Liver (tissue), 9 donors: ENCODE data around the gene CTSS. TPM values are rescaled to one million over a fixed set of nuclear protein-coding genes. Genes with fewer than 3 reads are reported as not detected.
"Not testable (repeated sequence)": the region's sequence is repeated elsewhere in the genome, so short reads cannot be mapped to it uniquely, and the experiment has no call there.

Experiments
- DNase-seq: peaks from one replicate; pipeline ENCODE4 v3.0.0-alpha.2; 2017; ENCODE audit warnings: low spot score
- H3K27ac ChIP-seq, 2 donors: one replicate each; pipeline ENCODE4 v1.7.0; 2013; ENCODE audit warnings: inconsistent platforms in 2 of 2, low read length in 2 of 2, control low read depth in 1 of 2, low read depth in 1 of 2, mild to moderate bottlenecking in 1 of 2
- H3K27me3 ChIP-seq, 4 donors: one replicate each; pipeline versions ENCODE4 v1.6.1 to v1.7.0; 2013; ENCODE audit warnings: low read length in 3 of 4, inconsistent platforms in 1 of 4, mild to moderate bottlenecking in 1 of 4, moderate library complexity in 1 of 4; ENCODE audit not compliant: control insufficient read depth in 4 of 4, insufficient read depth in 4 of 4
- H3K36me3 ChIP-seq, 4 donors: one replicate each; pipeline versions ENCODE4 v1.6.1 to v1.7.0; 2013; ENCODE audit warnings: low read length in 3 of 4, mild to moderate bottlenecking in 3 of 4, low read depth in 1 of 4, moderate library complexity in 1 of 4; ENCODE audit not compliant: control insufficient read depth in 4 of 4, insufficient read depth in 3 of 4
- H3K4me1 ChIP-seq, 4 donors: one replicate each; pipeline versions ENCODE4 v1.6.1 to v1.7.0; 2013; ENCODE audit warnings: low read length in 3 of 4, mild to moderate bottlenecking in 3 of 4, moderate library complexity in 1 of 4; ENCODE audit not compliant: control insufficient read depth in 4 of 4, insufficient read depth in 4 of 4
- H3K4me3 ChIP-seq, 3 donors: one replicate each; pipeline versions ENCODE4 v1.6.1 to v1.7.0; 2013; ENCODE audit warnings: low read length in 3 of 3, control low read depth in 1 of 3, low read depth in 1 of 3, mild to moderate bottlenecking in 1 of 3
- H3K9ac ChIP-seq, 2 donors: one replicate each; pipeline ENCODE4 v1.7.0; 2013; ENCODE audit warnings: low read length in 2 of 2, mild to moderate bottlenecking in 2 of 2, moderate library complexity in 2 of 2, control low read depth in 1 of 2, low read depth in 1 of 2
- H3K9me3 ChIP-seq, 4 donors: one replicate each; pipeline versions ENCODE4 v1.6.1 to v1.7.0; 2013; ENCODE audit warnings: low read length in 3 of 4; ENCODE audit not compliant: control insufficient read depth in 4 of 4
- ATF3 ChIP-seq: IDR thresholded peaks from 2 replicates; pipeline ENCODE4 v1.6.1; 2016; ENCODE audit warnings: antibody characterized with exemption
- CTCF ChIP-seq: fragments of 150-350 bp; IDR thresholded peaks from 2 replicates; pipeline ENCODE4 v1.5.1; 2017; ENCODE audit warnings: improper control_type of control experiment, low read depth, low read length; ENCODE audit not compliant: missing input control
- EGR1 ChIP-seq, 2 donors: IDR thresholded peaks; 2 replicates each; pipeline ENCODE4 v1.6.1; 2016 to 2018; ENCODE audit warnings: antibody characterized with exemption in 2 of 2, low read depth in 2 of 2
- FOXA1 ChIP-seq: IDR thresholded peaks from 2 replicates; pipeline ENCODE4 v1.6.1; 2016; ENCODE audit warnings: antibody characterized with exemption
- FOXA2 ChIP-seq: IDR thresholded peaks from 2 replicates; pipeline ENCODE4 v1.6.1; 2016; ENCODE audit warnings: antibody characterized with exemption
- GABPA ChIP-seq, 2 donors: IDR thresholded peaks in 1 of 2; conservative IDR thresholded peaks in 1 of 2; 2 replicates each; pipeline ENCODE4 v1.6.1; 2016; ENCODE audit warnings: antibody characterized with exemption in 2 of 2, mild to moderate bottlenecking in 1 of 2, moderate library complexity in 1 of 2
- HNF4A ChIP-seq, 2 donors: conservative IDR thresholded peaks; 2 replicates each; pipeline ENCODE4 v1.6.1; 2016; ENCODE audit warnings: antibody characterized with exemption in 2 of 2, mild to moderate bottlenecking in 2 of 2
- HNF4G ChIP-seq: IDR thresholded peaks from 2 replicates; pipeline ENCODE4 v1.6.1; 2016; ENCODE audit warnings: antibody characterized with exemption
- JUND ChIP-seq, 2 donors: IDR thresholded peaks; 2 replicates each; pipeline ENCODE4 v1.6.1; 2016; ENCODE audit warnings: antibody characterized with exemption in 2 of 2
- MAX ChIP-seq: IDR thresholded peaks from 2 replicates; pipeline ENCODE4 v1.6.1; 2016; ENCODE audit warnings: antibody characterized with exemption
- NR2F2 ChIP-seq: IDR thresholded peaks from 2 replicates; pipeline ENCODE4 v1.6.1; 2016; ENCODE audit warnings: antibody characterized with exemption
- RAD21 ChIP-seq, 2 donors: IDR thresholded peaks; 2 replicates each; pipeline ENCODE4 v1.6.1; 2016; ENCODE audit warnings: antibody characterized with exemption in 2 of 2, mild to moderate bottlenecking in 2 of 2
- REST ChIP-seq: IDR thresholded peaks from 2 replicates; pipeline ENCODE4 v1.6.1; 2016; ENCODE audit warnings: antibody characterized with exemption, mild to moderate bottlenecking
- SP1 ChIP-seq: IDR thresholded peaks from 2 replicates; pipeline ENCODE4 v1.6.1; 2018; ENCODE audit warnings: antibody characterized with exemption, mild to moderate bottlenecking
- TAF1 ChIP-seq: conservative IDR thresholded peaks from 2 replicates; pipeline ENCODE4 v1.6.1; 2016; ENCODE audit warnings: antibody characterized with exemption, mild to moderate bottlenecking
- YY1 ChIP-seq: IDR thresholded peaks from 2 replicates; pipeline ENCODE4 v1.6.1; 2016; ENCODE audit warnings: antibody characterized with exemption, mild to moderate bottlenecking
- ZBTB33 ChIP-seq: IDR thresholded peaks from 2 replicates; pipeline ENCODE4 v1.6.1; 2016; ENCODE audit warnings: antibody characterized with exemption
- WGBS: extraction: QIAGEN DNeasy Blood & Tissue Kit; methylation state at CpG from one replicate; pipeline ENCODE4 v1.1.7; 2013; 5-methylcytosine and 5-hydroxymethylcytosine counted together
- polyA plus RNA-seq, 2 donors: library from polyadenylated mRNA; stranded (reverse) in 1 of 2; unstranded in 1 of 2; fragments of 200-250 nt in 1 of 2; fragments of >200 nt in 1 of 2; fragmentation: Nextera tagmentation in 1 of 2; extraction: Ambion mirVana in 1 of 2; gene quantifications; one replicate each; pipeline versions ENCODE4 v1.2.1 to v1.2.3, GENCODE V29; 2013 to 2015
- total RNA-seq, 2 donors: library from RNA; depleted of rRNA; stranded (reverse); fragments of >200 nt; gene quantifications; one replicate each; pipeline ENCODE4 v1.2.3, GENCODE V29; 2014
- donor health status: healthy.
- donor health status: healthy.
- donor health status: healthy.
- donor health status: healthy.
- donor health status: healthy.

The CTSS gene
- total and polyA plus RNA-seq, 4 donors = 17.3 to 122 (median 62.4) TPM

GRCh38 chr1:150777544-150777943, 12.0 kb upstream of the CTSS start:
- Histone ChIP-seq H3K4me1 (no peaks in the 10 kb centered on the region), H3K9ac (no peak overlapping the region), H3K4me3 (no peak overlapping the region), H3K27ac (no peak overlapping the region), H3K36me3 (no peaks in the 10 kb centered on the region), H3K9me3 (no peaks in the 10 kb centered on the region), H3K27me3 (no peaks in the 10 kb centered on the region)
- no peak for DNase-seq
- TF ChIP-seq YY1 (no peak), HNF4G (no peak), TAF1 (no peak), ATF3 (no peak), EGR1 (IDR thresholded peaks at IDR 0.05; ENCODE audit: low read depth in 2 of 2) (no peak), RAD21 (IDR thresholded peaks at IDR 0.05) (no peak), HNF4A (conservative IDR thresholded peaks at IDR 0.05) (no peak), SP1 (no peak), NR2F2 (no peak), JUND (IDR thresholded peaks at IDR 0.05) (no peak), MAX (no peak), ZBTB33 (no peak), CTCF (no peak), FOXA2 (no peak)
- 87% methylated on average over 2 of the region's 2 CpGs for WGBS

- not testable (repeated sequence) for H3K9ac ChIP-seq, H3K27me3 ChIP-seq, H3K9me3 ChIP-seq, H3K4me3 ChIP-seq, DNase-seq, H3K27ac ChIP-seq, H3K36me3 ChIP-seq, H3K4me1 ChIP-seq
- 94% methylated on average over 13 of the region's 13 CpGs for WGBS
Measured at GRCh38 chr1:150775931-150776505, 10.4 kb upstream of the CTSS start.

- DNase-seq = no peak
- H3K4me3 ChIP-seq = no peak overlapping the region
- no peaks in the 10 kb centered on the region for H3K9me3 ChIP-seq
- TF ChIP-seq FOXA1 = no peak
- TF ChIP-seq HNF4A (conservative IDR thresholded peaks at IDR 0.05) = no peak
- TF ChIP-seq FOXA2 = no peak
- TF ChIP-seq REST = no peak
- no peak for TF ChIP-seq GABPA (IDR thresholded peaks at IDR 0.05 in 1 of 2, conservative IDR thresholded peaks at IDR 0.05 in 1 of 2)
- no peak for TF ChIP-seq ZBTB33
- TF ChIP-seq ATF3 = no peak
- 87% methylated on average over 3 of the region's 3 CpGs for WGBS
- H3K4me1 ChIP-seq = no peaks in the 10 kb centered on the region
- no peaks in the 10 kb centered on the region for H3K36me3 ChIP-seq
- no peak overlapping the region for H3K9ac ChIP-seq
- no peak overlapping the region for H3K27ac ChIP-seq
- no peaks in the 10 kb centered on the region for H3K27me3 ChIP-seq
Measured at GRCh38 chr1:150775276-150775675, 9.7 kb upstream of the CTSS start.
